SIG-M5 (cell line): Measurements from ENCODE around the gene SLC25A36.
A peak's percentile ranks its signal among the peaks of the same experiment; 100 is the strongest.

Source experiments
- DNase-seq: peaks from one replicate; lab custom pipeline; 2025; lab: John Stamatoyannopoulos, UW

Gene SLC25A36, protein sequence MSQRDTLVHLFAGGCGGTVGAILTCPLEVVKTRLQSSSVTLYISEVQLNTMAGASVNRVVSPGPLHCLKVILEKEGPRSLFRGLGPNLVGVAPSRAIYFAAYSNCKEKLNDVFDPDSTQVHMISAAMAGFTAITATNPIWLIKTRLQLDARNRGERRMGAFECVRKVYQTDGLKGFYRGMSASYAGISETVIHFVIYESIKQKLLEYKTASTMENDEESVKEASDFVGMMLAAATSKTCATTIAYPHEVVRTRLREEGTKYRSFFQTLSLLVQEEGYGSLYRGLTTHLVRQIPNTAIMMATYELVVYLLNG

DNA sequence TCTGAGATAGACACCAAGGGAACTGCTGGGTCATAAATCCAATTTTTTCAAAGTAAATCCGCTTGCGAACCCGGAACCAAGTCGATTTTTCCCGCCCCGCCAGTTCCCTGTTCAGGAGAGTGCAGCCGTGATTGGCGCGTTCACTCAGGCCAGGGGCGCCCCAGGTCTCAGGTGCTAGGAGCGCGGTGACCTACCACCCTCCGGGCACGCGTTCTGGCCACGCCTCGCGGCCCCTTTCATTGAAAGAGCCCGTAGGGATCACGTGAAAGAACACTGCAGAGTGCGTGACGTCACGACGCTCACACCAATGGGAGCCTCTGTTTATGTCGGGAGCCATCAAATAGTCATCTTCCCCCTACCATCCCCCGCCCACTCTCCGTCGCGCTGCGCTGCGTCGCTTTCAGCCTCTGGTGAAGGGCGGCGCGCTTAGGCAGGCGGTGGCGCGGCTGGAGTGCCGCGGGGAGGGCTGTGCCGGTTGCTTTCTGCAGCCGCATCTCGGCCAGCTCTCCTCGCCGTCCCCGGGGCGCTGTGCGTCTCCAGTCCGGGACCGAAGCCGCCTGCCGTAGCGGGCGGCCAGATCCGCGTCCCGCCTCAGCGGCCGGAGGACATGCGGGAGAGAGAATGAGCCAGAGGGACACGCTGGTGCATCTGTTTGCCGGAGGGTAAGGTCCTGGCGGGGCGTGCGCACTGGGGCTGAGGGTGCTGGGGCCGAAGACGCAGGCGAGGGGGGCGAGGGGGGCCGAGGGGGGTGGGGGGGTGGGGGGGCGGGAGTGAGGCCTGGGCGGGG, at the start of gene SLC25A36:
SLC25A36 (plus strand) TSS at position 403 of the 787 bp plus-strand sequence; CDS start at position 622, 219 bp downstream.
- peak; percentile 82 for DNase-seq

DNA sequence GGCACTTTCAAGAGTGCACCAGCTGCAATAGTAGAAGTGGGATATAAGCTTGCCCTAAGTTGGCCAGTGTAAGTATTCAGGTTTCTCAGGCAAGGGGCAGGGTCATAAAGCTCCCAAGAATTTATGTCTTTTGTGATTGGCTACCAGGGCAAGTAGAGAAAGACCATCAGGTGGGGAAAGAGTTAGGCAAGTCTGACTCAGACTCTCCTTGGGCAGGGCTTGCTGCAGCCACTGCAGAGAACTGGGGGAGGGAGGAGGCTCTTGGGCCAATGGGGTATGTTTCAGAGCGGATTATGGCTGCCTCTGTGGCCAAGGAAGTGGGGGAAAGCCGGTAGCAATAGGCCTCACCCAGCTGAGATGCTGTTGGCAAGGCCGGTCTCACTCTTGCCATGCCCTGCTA, 44.6 kb upstream of the SLC25A36 start:
- no peak for DNase-seq

DNA sequence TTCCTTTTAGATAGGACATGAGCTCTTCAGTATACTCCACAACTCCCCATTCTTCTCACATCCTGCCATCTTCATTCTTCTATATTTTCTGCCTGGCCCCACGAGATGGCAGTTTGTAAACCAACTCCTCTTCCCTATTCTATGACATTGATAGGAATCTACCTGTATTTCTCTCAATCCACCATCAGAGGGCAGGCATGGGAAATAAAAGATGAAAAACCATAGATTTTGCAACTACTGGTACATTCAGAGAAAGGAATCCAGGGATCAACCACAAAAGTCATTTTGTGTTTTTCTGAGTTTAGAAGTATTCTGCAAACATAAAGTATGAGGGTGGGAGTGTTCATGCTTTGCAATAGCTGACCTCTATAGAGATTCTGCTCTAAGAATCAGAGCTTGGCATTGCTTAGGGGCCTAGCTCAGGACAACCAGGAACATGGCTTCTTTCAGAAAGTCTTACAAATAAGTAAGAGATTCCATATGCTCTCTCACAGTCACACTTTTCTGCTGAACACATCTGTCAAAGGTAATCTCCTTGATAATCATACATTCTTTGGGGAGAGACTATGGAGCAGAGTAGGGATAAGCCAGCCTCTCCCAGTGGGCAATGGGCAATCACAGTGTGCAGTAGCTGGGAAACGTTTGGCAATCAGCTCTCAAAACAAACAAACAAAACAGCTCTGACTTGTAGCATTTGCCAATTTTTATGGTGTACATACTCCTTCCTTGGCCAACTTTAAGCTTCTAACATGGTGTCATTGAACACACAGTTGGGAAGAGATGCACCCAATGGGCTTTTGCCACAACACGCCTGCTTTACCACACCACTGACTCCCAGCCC, 43.1 kb upstream of the SLC25A36 start:
- DNase-seq = no peak

DNA sequence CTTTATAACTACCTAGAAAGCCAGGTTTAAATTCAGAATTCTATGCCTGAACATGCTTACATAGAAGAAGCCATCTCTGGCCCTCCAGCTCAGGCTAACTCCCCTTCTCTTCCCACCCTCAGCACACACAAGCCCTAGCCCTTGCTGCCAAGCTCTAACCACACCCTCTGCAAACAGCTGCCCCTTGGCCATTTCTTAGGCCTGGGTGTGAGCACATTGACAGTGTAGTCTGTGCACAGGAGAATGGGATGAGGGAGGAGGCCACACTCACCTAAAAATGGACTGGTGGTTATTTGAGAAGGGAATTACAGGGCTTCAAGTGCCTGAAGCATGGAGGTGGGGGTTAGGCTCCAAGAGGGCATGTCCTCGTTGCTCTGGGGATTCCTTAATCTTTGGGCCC, 42.3 kb upstream of the SLC25A36 start:
- no peak for DNase-seq

DNA sequence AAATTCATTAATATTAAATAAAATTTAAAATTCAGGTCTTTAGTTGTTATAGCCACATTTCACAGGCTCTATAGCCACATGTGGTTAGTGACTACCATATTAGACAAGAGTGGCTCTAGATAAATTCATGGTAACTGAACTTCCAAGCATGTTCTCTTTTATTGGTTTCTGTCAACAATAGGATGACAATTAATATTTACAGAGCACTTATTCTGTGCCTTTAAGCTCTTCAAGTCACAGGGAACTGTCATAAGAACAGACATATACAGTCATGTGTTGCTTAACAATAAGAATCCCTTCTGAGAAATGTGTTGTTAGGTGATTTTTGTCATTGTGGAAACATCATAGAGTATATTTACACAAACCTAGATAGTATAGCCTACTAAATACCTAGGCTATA, 38.8 kb upstream of the SLC25A36 start:
- no peak for DNase-seq

DNA sequence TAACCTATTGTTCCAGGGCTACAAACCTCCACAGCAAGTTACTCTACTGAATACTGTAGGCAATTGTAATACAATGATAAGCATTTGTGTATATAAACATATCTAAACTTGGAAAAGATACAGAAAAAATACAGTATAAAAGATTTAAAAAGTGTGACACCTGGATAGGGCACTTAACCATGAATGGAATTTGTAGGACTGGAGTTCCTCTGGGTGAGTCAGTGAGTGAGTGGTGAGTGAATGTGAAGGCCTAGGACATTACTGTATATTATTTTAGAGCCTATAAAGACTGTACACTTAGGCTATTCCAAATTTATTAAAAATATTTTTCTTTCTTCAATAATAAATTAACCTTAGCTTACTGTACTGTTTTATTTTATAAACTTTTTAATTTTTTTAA, 38.4 kb upstream of the SLC25A36 start:
- DNase-seq = no peak

DNA sequence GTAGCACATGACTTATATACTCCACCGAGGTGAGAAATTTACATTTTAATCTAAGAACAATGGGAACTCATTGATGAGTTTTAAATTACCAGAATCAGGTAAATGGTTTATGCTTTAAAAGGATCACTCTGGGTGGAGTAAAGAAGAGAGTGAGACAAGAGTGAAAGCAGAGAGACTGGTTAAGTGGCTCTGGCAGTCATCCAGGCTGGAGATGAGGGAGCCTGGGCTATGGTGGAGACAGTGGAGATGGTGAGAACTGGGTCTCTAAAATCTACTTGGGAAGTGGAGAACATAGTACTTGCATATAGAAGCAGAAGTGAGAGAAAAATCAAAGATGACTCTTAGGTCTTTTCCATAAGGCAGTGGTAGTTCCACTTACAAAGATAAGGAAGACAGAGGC, 37.1 kb upstream of the SLC25A36 start:
- DNase-seq = no peak

DNA sequence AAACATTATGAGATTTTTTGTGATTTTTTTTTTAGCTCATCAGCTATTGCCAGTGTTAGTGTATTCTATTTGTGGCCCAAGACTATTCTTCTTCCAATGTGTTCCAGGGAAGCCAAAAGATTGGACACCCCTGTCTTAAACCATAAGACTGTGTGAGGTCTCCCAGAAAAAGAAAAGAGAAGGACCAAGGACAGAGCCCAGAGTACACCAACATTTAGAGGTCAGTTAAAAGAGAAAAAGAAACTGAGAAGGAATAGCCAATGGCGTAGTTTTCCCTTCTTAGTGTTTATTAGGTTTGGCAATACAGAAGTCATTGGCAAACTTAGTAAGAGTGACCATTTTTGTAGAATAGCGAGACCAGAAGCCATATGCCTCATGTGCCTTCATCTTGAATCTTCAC, 36.1 kb upstream of the SLC25A36 start:
- no peak for DNase-seq

DNA sequence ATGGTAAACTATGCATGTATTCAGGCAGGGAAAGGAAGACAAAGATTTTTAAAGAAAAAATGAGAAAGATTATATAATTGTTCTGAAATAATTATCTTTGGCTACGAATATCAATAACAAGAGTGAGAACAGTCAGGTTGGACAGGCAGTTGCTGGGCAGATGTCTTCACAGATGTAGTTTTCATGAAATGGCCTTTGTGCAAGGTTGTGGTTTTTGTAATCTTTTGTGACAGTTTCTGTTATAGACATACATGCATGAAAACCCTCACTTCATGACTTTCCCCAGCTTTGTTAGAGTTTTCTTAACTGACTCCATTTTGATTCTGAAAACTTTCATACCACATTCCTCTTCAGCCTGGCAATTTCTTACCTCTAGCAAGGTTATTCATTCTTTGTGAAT, 34.9 kb upstream of the SLC25A36 start:
- no peak for DNase-seq

DNA sequence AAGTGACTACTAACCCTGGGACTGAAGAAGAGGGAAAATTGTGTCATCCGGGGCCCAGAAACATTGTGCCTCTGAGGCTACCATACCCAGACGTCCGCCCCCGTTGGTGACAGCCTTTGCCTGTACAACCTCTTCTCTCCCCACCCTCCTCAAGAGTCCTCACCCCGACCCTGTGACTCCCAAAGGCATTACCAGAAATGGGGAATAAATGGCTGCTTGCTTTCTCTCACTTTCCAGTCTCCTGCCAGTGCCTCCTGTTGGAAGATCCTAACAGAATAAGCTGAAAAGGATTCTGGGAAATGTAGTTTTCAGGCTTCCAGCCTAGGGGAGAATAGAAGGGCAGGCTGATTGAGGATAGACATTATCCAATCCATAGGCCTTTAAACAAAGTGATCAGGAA, 30.8 kb upstream of the SLC25A36 start:
- DNase-seq = no peak

DNA sequence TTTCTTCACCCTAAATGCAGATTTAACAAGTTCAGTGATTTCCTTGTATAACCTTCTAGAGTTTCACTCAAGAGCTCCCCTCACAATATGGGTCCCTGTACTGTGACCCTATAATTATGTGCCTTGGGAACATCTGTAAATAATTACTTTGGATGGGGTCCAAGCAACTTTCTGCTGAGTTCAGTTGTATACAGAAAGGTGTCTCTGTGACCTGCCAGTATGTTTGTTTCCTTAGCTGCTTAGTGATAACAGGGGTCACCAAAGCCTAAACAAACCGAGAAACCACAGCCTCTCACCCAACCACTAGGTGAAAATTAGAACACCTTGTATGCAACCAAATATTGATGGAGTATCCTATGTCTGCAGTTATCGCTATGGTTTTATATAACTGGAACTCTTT, 29.8 kb upstream of the SLC25A36 start:
- no peak for DNase-seq

DNA sequence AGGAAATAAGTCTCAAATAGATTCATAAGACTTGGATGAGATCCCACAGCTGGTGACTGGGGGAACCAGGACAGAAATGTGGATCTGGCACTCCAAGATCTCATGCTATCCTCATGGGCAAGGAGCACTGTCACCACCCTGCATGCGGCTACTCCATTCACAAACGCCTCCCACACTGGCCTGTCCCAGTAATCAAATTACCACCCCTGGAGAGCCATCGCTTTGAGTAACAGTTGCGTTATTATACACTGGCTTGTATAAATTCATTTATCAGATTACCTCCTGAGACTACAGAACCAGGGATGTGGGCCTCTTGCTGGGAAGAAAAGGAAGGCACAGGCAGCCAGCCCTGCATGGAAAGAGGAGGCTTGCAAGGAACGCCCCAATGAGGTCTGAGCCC, 27.9 kb upstream of the SLC25A36 start:
- DNase-seq = no peak

DNA sequence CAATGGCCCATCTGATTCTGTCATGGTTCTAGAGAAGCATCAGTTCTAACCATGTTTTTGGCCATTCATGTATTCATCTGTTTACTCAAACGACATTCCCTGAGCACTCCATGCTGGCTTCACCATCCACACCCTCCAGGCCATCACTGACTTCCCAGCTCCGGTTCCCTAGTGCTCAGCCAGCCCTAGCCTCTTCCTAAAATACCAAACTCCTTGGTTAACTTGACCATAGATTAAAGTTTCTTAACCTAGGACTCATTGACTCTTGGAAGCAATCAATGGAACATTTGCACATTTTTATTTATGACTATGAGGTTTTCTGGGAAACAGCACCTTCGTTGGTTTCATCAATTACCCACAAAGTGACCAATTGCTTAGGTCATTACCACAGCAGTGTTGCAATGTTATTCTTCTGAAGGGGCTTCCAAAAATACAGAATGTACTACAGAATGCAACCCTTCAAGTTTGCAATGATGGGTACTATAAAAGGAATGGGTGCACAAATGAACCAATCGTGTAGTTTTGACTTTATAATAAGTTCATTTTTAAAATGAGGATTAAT, 27.2 kb upstream of the SLC25A36 start:
- DNase-seq = no peak

DNA sequence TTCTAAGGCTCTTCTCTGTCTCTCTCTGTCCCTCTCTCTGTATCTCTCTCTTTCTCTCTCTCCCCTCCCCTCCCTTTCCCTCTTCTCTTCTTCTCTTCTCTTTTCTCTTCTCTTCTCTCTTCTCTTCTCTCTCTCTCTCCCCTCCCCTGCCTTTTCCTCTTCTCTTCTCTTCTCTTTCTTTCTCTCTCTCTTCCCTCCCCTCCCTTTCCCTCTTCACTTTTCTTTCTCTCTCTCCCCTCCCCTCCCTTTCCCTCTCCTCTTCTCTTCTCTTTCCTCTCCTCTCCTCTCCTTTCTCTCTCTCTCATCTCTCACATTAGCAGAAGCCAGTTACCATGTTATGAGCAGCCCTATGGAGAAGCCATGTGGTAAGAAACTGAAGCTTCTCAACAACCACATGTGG, 25.0 kb upstream of the SLC25A36 start:
- DNase-seq = no peak

DNA sequence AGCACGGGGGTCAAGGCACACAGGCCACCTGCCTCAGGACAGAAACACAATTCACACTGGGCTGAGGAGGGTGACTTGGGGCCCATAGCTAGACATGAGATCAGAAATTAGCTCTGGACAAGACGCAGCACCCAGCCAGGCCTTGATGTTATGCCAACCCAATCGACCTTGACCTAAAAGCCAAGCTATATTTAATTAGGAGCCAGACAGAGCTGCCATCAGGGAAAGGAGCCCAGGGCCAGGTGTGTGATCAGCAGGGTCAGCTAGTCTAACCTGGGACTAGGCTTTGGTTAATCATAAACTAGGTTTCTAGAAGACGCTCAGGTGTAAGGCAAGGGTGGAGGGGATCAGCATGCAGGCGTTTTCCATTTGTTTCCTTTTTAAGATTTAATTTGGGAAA, 23.9 kb upstream of the SLC25A36 start:
- DNase-seq = no peak

DNA sequence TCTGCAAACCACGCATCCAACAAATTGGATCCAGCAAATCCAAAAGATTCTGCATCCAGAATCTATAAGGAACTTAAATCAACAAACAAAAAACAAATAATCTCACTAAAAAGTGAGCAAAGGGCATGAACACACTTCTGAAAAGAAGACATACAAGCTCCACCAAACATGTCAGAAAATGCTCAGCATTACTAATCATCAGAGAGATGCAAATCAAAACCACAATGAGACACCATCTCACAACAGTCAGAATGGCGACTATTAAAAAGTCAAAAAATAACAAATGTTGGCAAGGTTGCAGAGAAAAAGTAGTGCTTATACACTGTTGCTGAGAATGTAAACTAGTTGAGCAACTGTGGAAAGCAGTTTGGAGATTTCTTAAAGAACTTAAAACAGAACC, 21.6 kb upstream of the SLC25A36 start:
- DNase-seq = no peak

DNA sequence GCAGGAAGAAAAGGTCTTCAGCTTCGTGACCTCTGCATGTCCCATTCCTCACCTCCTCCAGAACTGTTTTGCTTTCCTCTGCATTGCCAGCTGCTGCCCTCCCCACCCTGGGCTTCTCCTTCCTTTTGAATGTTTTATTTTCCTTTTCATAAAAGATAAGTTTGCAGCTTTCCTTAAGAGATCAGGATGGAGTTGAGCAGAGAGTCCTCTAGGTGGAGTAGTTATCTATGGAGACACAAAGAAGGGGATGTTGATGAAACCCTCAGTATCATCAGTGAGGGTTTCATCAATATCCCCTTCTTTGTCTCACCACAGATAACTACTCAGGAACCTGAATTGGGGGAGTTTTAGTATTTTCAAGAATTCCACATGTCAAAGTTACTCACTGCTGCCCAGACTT, 19.0 kb upstream of the SLC25A36 start:
- no peak for DNase-seq

DNA sequence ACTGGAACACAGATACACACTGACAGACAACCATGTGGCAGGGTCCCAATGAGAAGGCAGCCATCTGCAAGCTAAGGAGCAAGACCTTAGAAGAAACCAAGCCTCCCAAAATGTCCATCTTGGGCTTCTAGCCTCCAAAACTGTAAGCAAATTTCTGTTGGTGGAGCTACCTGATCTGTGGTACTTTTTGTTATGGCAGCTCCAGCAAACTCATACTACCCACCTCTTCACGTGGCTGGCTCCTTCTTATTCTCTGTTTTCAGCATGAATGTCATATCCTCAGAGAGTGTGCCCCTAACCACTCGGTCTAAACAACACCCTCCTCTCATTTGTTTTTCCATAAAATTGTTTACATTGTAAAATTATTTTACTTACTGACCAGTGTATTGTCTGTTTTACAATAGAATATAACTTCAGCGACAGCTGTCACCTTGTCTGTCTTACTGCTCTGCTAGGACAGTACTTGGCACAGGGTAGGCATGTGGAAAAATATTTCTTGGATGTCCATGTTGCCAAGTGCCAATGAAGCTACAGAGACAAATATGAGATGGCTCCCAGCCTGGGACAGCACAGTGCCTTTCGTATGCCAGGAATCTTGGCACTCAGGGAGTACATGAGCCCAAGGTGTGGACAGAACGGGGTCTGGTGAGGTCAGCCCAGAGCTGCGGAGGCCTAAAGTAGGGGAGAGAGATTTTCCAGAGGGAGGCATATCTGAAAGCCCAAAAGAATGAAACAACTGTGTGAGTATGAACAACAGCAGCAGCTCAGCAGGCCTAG, 17.4 kb upstream of the SLC25A36 start:
- DNase-seq = no peak

DNA sequence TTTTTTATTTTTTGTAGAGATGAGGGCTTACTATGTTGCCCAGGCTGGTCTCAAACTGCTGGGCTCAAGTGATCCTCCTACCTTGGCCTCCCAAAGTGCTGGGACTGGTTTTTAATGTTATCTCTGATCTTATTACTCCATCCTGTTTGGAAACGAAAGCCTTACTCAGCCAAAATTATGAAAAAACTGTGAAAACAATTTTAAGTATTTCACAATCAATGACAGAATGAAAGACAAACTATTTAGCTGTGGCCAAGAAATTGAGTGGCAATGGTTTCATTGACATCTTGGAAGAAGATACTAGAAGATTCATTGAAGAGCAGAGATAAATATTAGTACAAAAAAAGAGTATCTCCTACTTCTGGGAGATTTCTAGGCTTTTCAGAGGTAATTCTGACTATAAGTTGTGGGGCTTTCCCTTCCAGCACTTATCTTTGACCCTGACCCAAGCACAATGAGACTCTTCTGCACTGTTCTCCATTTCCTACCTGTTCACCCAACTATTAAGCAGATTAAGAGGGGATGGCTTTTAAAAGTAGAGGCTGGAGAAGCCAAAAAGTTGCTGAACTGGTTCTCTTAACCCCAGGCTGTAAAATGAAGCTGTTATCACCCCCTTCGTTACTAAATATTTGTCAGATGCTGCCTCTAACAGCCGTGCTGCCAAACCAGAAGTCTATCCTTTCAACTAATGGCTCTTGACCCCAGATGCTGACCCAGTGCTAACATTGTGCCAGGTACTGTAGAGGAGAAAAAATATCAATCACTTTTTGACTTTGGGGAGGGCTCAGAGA, 14.2 kb upstream of the SLC25A36 start:
- DNase-seq = no peak

DNA sequence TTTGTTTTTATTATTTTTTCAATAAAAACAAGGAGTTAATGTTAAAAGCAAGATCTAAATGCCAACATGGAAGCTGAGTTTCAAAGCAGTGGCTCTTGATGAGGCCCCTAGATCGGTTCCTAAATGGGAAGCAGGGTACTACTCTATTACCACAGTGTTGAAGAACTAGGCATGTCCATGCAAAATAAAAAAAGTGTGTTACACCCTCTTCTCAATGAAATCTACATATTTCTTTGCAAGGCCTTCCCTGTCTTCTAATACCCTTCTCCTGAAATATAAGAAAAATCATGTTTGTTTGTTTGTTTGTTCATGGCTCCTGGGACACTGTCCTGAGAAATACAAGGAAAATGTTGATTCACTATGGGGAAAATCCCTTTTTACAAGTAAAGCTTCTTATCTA, 12.2 kb upstream of the SLC25A36 start:
- DNase-seq = no peak

DNA sequence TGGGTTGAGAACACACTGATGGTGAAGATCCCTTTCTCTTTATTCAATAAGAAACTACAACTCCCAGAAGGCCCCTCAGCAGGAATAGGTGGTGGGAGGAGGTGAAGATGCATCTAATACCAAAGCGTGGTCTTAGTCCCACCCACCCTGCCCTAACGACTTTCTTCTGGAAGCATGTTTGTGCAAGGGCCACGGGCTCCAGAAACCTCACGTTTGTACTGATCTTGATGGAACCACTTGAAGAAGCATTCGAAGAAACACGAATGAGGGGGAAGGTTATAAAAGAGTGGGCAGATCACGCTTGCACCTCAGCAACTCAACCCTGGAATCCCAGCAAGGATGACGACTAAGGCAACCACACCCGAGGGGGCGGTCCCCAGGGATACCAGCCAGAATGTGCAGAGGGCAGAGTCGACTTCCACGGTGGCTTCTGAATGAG, 10.6 kb upstream of the SLC25A36 start:
- no peak for DNase-seq
